ENCODE measurements around the gene TMEM175. TPM values are rescaled to one million over a fixed set of nuclear protein-coding genes. Genes with fewer than 3 reads are reported as not detected.

Gene TMEM175
- total RNA-seq, 1 donor from 2014 or later: 62.7 TPM

- Mint-ChIP-seq H3K9me3 (ENCODE audit: unreplicated experiment) (peaks cover 7% of the 10 kb centered on the region), H3K4me1 (ENCODE audit: low read depth, unreplicated experiment) (peaks cover 12% of the 10 kb centered on the region), H3K27ac (ENCODE audit: unreplicated experiment) (no peak overlapping the region), H3K36me3 (ENCODE audit: unreplicated experiment) (no peaks in the 10 kb centered on the region), H3K27me3 (ENCODE audit: unreplicated experiment) (peaks cover 5% of the 10 kb centered on the region), H3K4me3 (ENCODE audit: unreplicated experiment) (no peak overlapping the region)
- no peak for TF ChIP-seq CTCF (IDR thresholded peaks at IDR 0.05; ENCODE audit: partially characterized antibody, unreplicated experiment)
- no peak for DNase-seq
Observed at GRCh38 chr4:978957-979701, 46.9 kb downstream of the TMEM175 start.

GRCh38 chr4:982291-982690 is 50.0 kb downstream of the TMEM175 start:
- Mint-ChIP-seq H3K27me3 (ENCODE audit: unreplicated experiment) (peaks cover 7% of the 10 kb centered on the region), H3K4me1 (ENCODE audit: low read depth, unreplicated experiment) (peaks cover 20% of the 10 kb centered on the region), H3K9me3 (ENCODE audit: unreplicated experiment) (peaks cover under 1% of the 10 kb centered on the region), H3K36me3 (ENCODE audit: unreplicated experiment) (no peaks in the 10 kb centered on the region), H3K27ac (ENCODE audit: unreplicated experiment) (no peak overlapping the region), H3K4me3 (ENCODE audit: unreplicated experiment) (no peak overlapping the region)
- no peak for TF ChIP-seq CTCF (IDR thresholded peaks at IDR 0.05; ENCODE audit: partially characterized antibody, unreplicated experiment)
- DNase-seq: no peak

GRCh38 chr4:982814-983213 is 50.6 kb downstream of the TMEM175 start:
- H3K9me3 Mint-ChIP-seq (ENCODE audit: unreplicated experiment): no peaks in the 10 kb centered on the region
- H3K4me1 Mint-ChIP-seq (ENCODE audit: low read depth, unreplicated experiment): peaks cover 20% of the 10 kb centered on the region
- H3K36me3 Mint-ChIP-seq (ENCODE audit: unreplicated experiment): no peaks in the 10 kb centered on the region
- H3K4me3 Mint-ChIP-seq (ENCODE audit: unreplicated experiment): peak overlapping the region; percentile 39
- no peak for TF ChIP-seq CTCF (IDR thresholded peaks at IDR 0.05; ENCODE audit: partially characterized antibody, unreplicated experiment)
- DNase-seq: no peak
- no peak overlapping the region for H3K27ac Mint-ChIP-seq (ENCODE audit: unreplicated experiment)
- peaks cover 7% of the 10 kb centered on the region for H3K27me3 Mint-ChIP-seq (ENCODE audit: unreplicated experiment)

- Mint-ChIP-seq H3K36me3 (ENCODE audit: unreplicated experiment) (no peaks in the 10 kb centered on the region), H3K27ac (ENCODE audit: unreplicated experiment) (no peak overlapping the region), H3K4me3 (ENCODE audit: unreplicated experiment) (peak overlapping the region; percentile 52), H3K4me1 (ENCODE audit: low read depth, unreplicated experiment) (peaks cover 20% of the 10 kb centered on the region), H3K9me3 (ENCODE audit: unreplicated experiment) (peaks cover 1% of the 10 kb centered on the region), H3K27me3 (ENCODE audit: unreplicated experiment) (peaks cover 5% of the 10 kb centered on the region)
- no peak for DNase-seq
- no peak for TF ChIP-seq CTCF (IDR thresholded peaks at IDR 0.05; ENCODE audit: partially characterized antibody, unreplicated experiment)
Observed at GRCh38 chr4:984336-985054, 52.2 kb downstream of the TMEM175 start.
